ENCODE data around the gene RNF8.
"Not testable (repeated sequence)": the region's sequence is repeated elsewhere in the genome, so short reads cannot be mapped to it uniquely, and the experiment has no call there.

The RNF8 gene

DNA sequence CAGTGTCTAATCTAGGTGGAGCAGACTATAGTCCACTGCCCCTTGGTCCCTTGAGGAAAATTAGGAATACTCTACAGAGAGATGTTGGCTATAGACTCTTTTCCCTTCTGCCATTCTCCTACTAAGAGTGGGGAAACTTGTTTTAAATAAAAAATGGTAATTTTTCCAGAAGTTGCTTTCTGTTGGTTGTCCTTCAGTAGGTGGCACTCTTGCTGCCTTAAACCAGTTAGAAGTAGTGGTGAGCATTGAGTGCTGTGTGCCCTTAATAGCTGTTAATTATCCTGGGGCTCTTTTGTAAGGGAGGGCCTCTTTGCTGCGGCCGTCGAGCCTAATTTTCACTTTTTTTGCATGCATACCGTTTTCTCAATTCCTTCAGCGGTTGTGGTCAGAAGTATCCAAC is 82.0 kb downstream of the RNF8 start:
- no peaks in the 10 kb centered on the region for H3K9me3 ChIP-seq (ENCODE audit: control insufficient read depth, low read length)
- H3K4me1 ChIP-seq (ENCODE audit: control insufficient read depth, insufficient read depth, low read length) = peaks cover 22% of the 10 kb centered on the region
- no peaks in the 10 kb centered on the region for H3K27me3 ChIP-seq (replicated peaks; ENCODE audit: control insufficient read depth, insufficient read depth, low read length)
- H3K36me3 ChIP-seq (ENCODE audit: control insufficient read depth, insufficient read depth, low read length, severe bottlenecking) = peaks cover 28% of the 10 kb centered on the region
- DNase-seq (ENCODE audit: low read depth) = no peak
- H3K9ac ChIP-seq (ENCODE audit: low read length) = peak overlapping the region; percentile 6
- H3K4me3 ChIP-seq (ENCODE audit: low read length) = no peak overlapping the region

- H3K4me3 ChIP-seq (ENCODE audit: low read length) = no peak overlapping the region
- H3K9ac ChIP-seq (ENCODE audit: low read length) = no peak overlapping the region
- no peak for DNase-seq (ENCODE audit: low read depth)
- H3K9me3 ChIP-seq (ENCODE audit: control insufficient read depth, low read length) = no peaks in the 10 kb centered on the region
- H3K27me3 ChIP-seq (replicated peaks; ENCODE audit: control insufficient read depth, insufficient read depth, low read length) = no peaks in the 10 kb centered on the region
- H3K36me3 ChIP-seq (ENCODE audit: control insufficient read depth, insufficient read depth, low read length, severe bottlenecking) = peaks cover 34% of the 10 kb centered on the region
- H3K4me1 ChIP-seq (ENCODE audit: control insufficient read depth, insufficient read depth, low read length) = peaks cover 31% of the 10 kb centered on the region
Observed at GRCh38 chr6:37438930-37439329, 85.1 kb downstream of the RNF8 start.

DNA sequence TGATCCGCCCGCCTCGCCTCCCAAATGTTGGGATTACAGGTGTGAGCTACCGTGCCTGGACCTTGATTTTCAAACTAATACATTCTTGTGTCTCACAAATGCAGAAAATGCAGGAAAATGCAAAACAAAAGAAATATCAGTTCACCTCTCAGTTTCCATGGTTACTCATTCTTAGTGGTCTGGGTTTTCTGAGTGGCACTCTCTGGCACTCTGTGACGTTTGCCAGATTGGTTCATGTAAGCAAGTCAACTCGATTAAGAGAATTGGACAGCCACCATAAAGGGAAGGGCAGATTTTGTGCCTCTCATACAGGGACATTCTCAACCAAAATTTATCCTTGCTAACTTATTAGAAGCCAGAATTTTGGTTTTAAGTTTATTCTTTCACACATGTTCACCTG is 87.9 kb downstream of the RNF8 start:
- Histone ChIP-seq H3K4me1 (ENCODE audit: control insufficient read depth, insufficient read depth, low read length) (peaks cover 17% of the 10 kb centered on the region), H3K9ac (ENCODE audit: low read length) (no peak overlapping the region), H3K36me3 (ENCODE audit: control insufficient read depth, insufficient read depth, low read length, severe bottlenecking) (peaks cover 50% of the 10 kb centered on the region), H3K27me3 (replicated peaks; ENCODE audit: control insufficient read depth, insufficient read depth, low read length) (no peaks in the 10 kb centered on the region), H3K4me3 (ENCODE audit: low read length) (no peak overlapping the region), H3K9me3 (ENCODE audit: control insufficient read depth, low read length) (no peaks in the 10 kb centered on the region)
- no peak for DNase-seq (ENCODE audit: low read depth)

- Histone ChIP-seq H3K4me3 (ENCODE audit: low read length) (peak overlapping the region; percentile 77), H3K9me3 (ENCODE audit: control insufficient read depth, low read length) (no peaks in the 10 kb centered on the region), H3K27me3 (replicated peaks; ENCODE audit: control insufficient read depth, insufficient read depth, low read length) (no peaks in the 10 kb centered on the region), H3K4me1 (ENCODE audit: control insufficient read depth, insufficient read depth, low read length) (peaks cover 17% of the 10 kb centered on the region), H3K9ac (ENCODE audit: low read length) (peak overlapping the region; percentile 64), H3K36me3 (ENCODE audit: control insufficient read depth, insufficient read depth, low read length, severe bottlenecking) (peaks cover 55% of the 10 kb centered on the region)
- no peak for DNase-seq (ENCODE audit: low read depth)
Observed at GRCh38 chr6:37442416-37443215, 88.8 kb downstream of the RNF8 start.

DNA sequence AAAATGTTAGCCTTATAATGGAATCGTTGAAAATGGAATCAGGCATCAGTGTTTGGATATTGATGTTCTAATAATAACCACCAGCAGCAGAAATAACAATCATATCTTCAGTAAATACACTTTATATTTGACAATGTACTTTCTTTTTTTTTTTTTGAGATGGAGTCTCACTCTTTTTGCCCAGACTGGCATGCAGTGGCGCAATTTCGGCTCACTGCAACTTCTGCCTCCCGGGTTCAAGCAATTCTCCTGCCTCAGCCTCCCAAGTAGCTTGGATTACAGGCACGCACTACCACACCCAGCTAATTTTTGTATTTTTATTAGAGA is 89.4 kb downstream of the RNF8 start:
- not testable (repeated sequence) for DNase-seq (ENCODE audit: low read depth); H3K27me3 ChIP-seq (replicated peaks; ENCODE audit: control insufficient read depth, insufficient read depth, low read length); H3K9me3 ChIP-seq (ENCODE audit: control insufficient read depth, low read length)
- Histone ChIP-seq H3K9ac (ENCODE audit: low read length) (peak overlapping the region; percentile 64), H3K36me3 (ENCODE audit: control insufficient read depth, insufficient read depth, low read length, severe bottlenecking) (peaks cover 51% of the 10 kb centered on the region), H3K4me1 (ENCODE audit: control insufficient read depth, insufficient read depth, low read length) (peaks cover 17% of the 10 kb centered on the region), H3K4me3 (ENCODE audit: low read length) (peak overlapping the region; percentile 77)
